Measurements from ENCODE around the gene SLC44A5.

SLC44A5 gene

DNA sequence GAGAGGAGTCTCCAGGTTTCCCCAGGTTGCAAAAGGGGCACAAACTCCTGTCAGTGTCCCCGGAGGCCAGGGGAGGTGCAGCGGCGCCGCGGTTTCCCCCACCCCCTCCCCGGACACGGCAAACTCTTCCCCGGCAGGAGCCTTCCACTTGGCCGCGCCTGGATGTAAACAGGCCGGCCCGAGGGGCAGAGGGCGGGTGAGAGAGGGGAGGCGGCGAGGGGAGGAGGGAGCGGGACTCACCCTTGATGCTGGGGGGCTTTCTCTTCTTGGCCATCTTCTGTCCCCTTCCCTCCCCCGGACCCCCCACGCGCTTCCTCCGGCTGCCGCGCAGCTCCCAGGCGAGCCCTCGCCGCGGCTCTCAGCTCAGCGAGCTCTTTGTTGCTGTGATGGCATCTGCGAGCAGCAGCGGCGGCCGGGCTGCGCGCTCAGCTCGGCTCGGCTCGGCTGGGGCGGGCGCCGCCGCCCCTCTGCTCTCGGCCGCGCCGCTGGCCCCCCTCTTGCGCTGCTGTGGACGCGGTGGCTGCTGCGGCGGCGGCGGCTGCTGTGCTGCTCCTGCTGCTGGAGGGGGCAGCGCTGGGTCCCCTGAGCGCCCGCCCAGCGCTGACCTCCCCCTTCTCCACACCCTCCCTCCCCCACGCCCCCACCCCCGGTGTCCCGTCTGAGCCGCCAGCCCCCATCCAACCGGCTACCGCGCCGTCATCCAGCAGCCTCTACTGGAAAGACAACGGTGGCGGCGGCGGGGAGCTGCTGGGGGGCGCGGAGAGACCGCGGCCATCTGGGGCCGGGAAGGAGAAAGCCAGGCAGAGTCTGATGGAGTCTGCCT, 4.9 kb upstream of the SLC44A5 start:
- Histone ChIP-seq H3K9me3 (ENCODE audit: low read length) (no peaks in the 10 kb centered on the region), H3K27me3 (ENCODE audit: insufficient read depth, low read length) (no peaks in the 10 kb centered on the region), H3K4me2 (ENCODE audit: low read length) (no peak overlapping the region; the same call in 1 of the 2 replicates), H3K9ac (ENCODE audit: low read length) (no peak overlapping the region), H3K27ac (ENCODE audit: low read depth, low read length, poor library complexity, severe bottlenecking) (no peak overlapping the region), H3K4me1 (ENCODE audit: insufficient read depth, low read length, severe bottlenecking) (no peaks in the 10 kb centered on the region), H3F3A (ENCODE audit: insufficient read depth, low read length) (no peaks in the 10 kb centered on the region), H3K79me2 (ENCODE audit: insufficient read depth, low read length) (no peaks in the 10 kb centered on the region), H3K36me3 (ENCODE audit: insufficient read depth, low read length) (no peaks in the 10 kb centered on the region), H2AFZ (ENCODE audit: low read length) (no peak overlapping the region), H4K20me1 (ENCODE audit: insufficient read depth, low read length) (no peaks in the 10 kb centered on the region), H3K4me3 (ENCODE audit: low read depth, low read length, poor library complexity, severe bottlenecking) (peak overlapping the region; percentile 22), H3K9me2 (ENCODE audit: low read depth, low read length) (no peaks in the 10 kb centered on the region)
- TF ChIP-seq EZH2 (IDR thresholded peaks at IDR 0.05; ENCODE audit: borderline replicate concordance, low read length) = no peak
- TF ChIP-seq, protein P1, sequence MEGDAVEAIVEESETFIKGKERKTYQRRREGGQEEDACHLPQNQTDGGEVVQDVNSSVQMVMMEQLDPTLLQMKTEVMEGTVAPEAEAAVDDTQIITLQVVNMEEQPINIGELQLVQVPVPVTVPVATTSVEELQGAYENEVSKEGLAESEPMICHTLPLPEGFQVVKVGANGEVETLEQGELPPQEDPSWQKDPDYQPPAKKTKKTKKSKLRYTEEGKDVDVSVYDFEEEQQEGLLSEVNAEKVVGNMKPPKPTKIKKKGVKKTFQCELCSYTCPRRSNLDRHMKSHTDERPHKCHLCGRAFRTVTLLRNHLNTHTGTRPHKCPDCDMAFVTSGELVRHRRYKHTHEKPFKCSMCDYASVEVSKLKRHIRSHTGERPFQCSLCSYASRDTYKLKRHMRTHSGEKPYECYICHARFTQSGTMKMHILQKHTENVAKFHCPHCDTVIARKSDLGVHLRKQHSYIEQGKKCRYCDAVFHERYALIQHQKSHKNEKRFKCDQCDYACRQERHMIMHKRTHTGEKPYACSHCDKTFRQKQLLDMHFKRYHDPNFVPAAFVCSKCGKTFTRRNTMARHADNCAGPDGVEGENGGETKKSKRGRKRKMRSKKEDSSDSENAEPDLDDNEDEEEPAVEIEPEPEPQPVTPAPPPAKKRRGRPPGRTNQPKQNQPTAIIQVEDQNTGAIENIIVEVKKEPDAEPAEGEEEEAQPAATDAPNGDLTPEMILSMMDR (IDR thresholded peaks at IDR 0.05; ENCODE audit: low read length) = no peak

DNA sequence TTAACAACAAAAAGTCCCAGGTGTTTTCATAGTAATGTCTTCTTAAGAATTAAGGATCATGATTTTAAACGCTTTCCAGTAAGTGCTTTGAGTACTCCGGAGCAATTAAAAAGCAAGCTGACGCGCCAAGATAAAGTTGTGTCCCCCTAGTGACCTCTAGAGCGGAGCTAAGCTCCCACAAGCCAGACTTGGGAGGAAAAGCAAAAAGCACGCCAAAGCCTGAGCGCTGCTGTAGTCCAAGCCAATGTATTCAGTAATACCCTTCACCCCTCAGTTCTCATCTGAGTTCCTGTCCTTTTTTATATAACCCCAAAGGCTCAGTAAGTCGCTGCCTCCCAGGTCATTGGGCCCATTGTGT, 3.5 kb upstream of the SLC44A5 start:
- Histone ChIP-seq H3K36me3 (ENCODE audit: insufficient read depth, low read length) (no peaks in the 10 kb centered on the region), H3K27ac (ENCODE audit: low read depth, low read length, poor library complexity, severe bottlenecking) (no peak overlapping the region), H3K4me1 (ENCODE audit: insufficient read depth, low read length, severe bottlenecking) (no peaks in the 10 kb centered on the region), H3K9me2 (ENCODE audit: low read depth, low read length) (no peaks in the 10 kb centered on the region), H3K4me3 (ENCODE audit: low read depth, low read length, poor library complexity, severe bottlenecking) (no peak overlapping the region), H3K4me2 (ENCODE audit: low read length) (no peak overlapping the region), H3K9ac (ENCODE audit: low read length) (no peak overlapping the region), H4K20me1 (ENCODE audit: insufficient read depth, low read length) (no peaks in the 10 kb centered on the region), H3K79me2 (ENCODE audit: insufficient read depth, low read length) (no peaks in the 10 kb centered on the region), H2AFZ (ENCODE audit: low read length) (no peak overlapping the region), H3F3A (ENCODE audit: insufficient read depth, low read length) (no peaks in the 10 kb centered on the region), H3K9me3 (ENCODE audit: low read length) (no peaks in the 10 kb centered on the region), H3K27me3 (ENCODE audit: insufficient read depth, low read length) (no peaks in the 10 kb centered on the region)
- TF ChIP-seq EZH2 (IDR thresholded peaks at IDR 0.05; ENCODE audit: borderline replicate concordance, low read length) = no peak
- TF ChIP-seq, protein P1 (IDR thresholded peaks at IDR 0.05; ENCODE audit: low read length) = no peak

DNA sequence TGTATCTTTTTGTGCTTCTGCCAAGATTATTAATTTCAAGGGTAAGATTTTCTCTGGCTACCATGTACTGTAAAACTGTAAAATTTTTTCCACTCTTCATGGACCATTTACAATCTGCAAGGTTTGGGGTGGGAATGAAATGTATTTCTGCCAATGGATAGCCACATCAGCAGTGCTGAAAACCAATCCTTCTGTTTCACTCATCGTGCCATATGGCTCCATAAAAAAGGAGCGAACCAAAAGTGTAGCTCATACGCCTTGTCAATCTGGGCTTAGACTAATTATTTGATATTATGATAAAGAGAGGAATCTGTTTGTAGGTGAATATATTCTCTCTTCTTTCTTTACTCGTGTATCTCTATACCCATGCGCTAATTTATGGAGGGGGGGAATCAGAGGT, 3.0 kb upstream of the SLC44A5 start:
- Histone ChIP-seq H3F3A (ENCODE audit: insufficient read depth, low read length) (no peaks in the 10 kb centered on the region), H3K27ac (ENCODE audit: low read depth, low read length, poor library complexity, severe bottlenecking) (no peak overlapping the region), H3K9ac (ENCODE audit: low read length) (no peak overlapping the region), H3K36me3 (ENCODE audit: insufficient read depth, low read length) (no peaks in the 10 kb centered on the region), H4K20me1 (ENCODE audit: insufficient read depth, low read length) (no peaks in the 10 kb centered on the region), H3K9me2 (ENCODE audit: low read depth, low read length) (no peaks in the 10 kb centered on the region), H3K4me1 (ENCODE audit: insufficient read depth, low read length, severe bottlenecking) (no peaks in the 10 kb centered on the region), H3K4me3 (ENCODE audit: low read depth, low read length, poor library complexity, severe bottlenecking) (no peak overlapping the region), H3K27me3 (ENCODE audit: insufficient read depth, low read length) (no peaks in the 10 kb centered on the region), H3K9me3 (ENCODE audit: low read length) (no peaks in the 10 kb centered on the region), H2AFZ (ENCODE audit: low read length) (no peak overlapping the region), H3K4me2 (ENCODE audit: low read length) (no peak overlapping the region), H3K79me2 (ENCODE audit: insufficient read depth, low read length) (no peaks in the 10 kb centered on the region)
- TF ChIP-seq, protein P1 (IDR thresholded peaks at IDR 0.05; ENCODE audit: low read length) = no peak
- TF ChIP-seq EZH2 (IDR thresholded peaks at IDR 0.05; ENCODE audit: borderline replicate concordance, low read length) = no peak

Measured in OCI-LY1 (cell line).